HG03520 (cell line): ENCODE results near the gene NOS1AP.

Source experiments
- ATAC-seq: cut with Tn5 transposase; IDR thresholded peaks from one replicate; pipeline ENCODE4 v1.9.1; 2021; ENCODE audit warnings: mild to moderate bottlenecking, moderate library complexity; ENCODE audit not compliant: unreplicated experiment

The NOS1AP gene

DNA sequence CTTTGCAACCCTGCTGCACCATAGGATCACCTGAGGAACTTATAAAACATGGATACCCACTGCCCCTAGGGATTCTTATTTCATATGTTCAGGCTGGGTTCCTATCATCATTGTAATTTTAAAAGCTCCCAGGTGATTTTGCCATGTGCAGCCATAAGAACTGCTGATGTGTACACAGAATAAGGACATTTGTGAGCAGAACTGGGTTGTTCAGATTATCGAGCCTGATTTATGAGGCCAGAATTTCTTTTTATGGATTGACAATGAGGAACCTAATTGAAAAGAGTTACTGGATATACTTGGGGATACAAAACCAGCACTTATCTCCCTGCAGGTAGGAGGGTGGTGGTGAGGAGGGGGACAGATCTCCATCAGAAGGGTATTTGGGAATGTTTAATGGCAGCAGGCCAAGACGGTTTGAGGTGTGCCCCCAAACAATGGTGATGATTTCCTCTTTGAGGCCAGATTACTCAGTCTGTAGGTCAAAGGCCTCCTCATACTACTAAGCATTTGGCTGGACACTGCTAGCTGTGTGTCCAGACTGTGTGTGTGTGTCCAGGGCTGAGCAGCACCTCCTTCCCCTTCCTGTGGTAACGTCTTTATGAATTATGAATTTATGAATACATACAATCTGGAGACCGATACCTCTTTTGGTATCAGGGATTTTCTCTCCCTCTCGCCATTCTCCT is 18.9 kb downstream of the NOS1AP start:
- no peak for ATAC-seq

DNA sequence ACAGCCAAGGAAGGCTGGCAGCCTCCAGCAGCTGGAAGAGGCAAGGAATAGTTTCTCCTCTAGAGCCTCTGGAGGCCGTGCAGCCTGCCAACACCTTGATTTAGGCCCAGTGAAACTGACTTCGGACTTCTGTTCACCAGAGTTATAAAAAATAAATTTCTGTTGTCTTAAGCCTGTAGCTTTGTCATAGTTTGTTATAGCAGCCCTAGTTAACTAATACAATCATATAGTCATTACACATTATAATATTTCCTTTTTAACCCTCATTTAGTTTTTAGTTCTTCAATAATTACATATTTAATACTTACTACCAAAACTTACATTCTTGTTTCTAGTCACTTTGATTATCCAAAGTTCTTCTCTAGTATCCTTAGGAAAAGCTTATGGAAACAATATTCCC is 20.3 kb downstream of the NOS1AP start:
- ATAC-seq: no peak

DNA sequence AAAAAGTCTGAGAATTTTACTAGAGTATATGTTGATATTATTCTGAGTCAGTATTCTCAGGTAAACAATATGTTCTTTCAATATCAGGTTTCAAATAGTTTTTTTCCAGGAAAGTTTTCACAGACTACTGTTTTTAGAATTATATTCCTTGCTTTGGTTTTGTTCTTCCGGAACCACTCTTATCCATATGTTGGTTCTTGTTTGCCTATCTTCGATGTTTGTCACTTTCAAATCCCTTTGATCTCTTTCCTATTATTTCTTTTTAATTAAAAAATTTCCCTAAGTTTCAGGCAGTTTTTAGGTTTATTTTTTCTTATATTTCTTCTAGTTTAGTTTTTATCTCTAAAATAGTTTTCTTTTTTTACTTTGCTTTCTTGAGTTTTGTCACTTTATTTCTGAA is 20.9 kb downstream of the NOS1AP start:
- no peak for ATAC-seq

DNA sequence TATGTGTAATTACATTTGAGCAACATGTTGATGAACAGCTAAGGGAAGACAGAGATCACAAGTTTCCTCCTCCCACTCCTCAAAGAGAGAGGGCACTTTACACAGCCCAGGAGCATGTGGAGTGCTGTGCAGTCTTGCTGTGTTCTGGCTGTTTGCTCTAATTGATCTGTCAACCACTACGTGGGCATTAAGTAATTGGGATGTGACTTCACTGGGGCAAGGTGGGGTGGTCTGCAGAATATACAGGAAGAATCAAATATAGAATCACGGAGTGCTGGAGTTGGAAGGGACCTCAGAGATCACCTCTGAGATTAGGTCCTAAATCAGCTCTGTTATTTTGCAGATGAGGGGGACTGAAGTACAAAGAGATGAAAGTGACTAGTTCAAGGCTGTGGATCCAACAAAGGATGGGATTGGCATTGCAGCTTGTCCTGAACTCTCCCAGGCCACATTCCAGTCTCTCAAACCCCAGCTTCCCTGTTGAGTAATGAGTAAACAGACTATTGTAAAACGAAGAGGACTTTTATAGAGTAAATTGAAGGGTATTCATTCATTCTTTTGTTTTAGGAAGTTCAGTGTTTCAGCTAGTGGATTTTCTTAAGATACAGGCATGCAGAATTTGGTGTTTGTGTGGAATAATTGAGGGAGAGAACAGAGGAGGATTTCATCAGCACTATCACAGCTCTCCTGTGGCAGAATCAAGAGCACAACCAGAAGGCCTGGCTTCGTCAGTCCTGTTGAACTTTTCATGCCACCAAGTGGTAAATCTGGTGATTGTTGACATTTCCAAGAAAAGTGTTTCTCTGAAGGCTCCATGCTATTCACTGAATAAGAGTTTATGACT is 22.4 kb downstream of the NOS1AP start:
- ATAC-seq: no peak

DNA sequence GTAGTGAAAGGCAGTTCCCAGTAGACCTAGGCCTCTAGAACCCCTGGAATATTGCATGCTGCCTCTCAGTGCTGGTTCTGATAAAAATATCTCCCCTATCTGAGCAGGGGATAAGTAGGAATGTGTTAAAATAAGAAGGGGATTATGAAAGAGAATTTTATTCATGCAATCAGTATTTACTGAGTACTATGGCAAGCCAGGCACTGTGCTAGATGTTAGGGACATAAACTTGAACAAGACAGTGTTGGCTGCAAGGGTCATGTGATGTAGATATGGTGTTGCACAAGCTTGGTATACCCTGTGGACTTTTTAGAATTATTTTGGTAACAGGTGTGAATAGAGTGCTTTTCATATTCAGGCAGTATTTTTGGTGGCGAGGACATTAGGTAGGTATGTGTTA is 23.6 kb downstream of the NOS1AP start:
- ATAC-seq: no peak

DNA sequence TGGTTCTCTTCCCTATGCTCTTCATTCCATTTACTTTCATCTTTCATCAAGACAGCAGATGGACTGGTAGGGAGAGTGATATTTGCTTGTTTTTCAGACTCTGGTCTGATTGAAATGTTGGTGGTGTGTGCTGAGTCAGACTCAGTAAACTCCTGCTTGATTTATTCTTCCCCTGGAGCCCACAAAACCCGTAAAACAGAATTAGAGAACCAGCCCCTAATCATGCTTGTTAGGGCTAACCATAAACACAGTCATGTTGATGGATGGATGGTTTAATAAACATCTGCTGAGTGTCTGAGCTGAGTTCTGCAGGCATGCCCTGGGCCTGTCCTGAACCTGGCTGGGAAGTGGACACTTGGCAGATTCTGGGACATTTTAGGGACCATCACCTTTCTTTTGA is 24.8 kb downstream of the NOS1AP start:
- ATAC-seq: no peak

DNA sequence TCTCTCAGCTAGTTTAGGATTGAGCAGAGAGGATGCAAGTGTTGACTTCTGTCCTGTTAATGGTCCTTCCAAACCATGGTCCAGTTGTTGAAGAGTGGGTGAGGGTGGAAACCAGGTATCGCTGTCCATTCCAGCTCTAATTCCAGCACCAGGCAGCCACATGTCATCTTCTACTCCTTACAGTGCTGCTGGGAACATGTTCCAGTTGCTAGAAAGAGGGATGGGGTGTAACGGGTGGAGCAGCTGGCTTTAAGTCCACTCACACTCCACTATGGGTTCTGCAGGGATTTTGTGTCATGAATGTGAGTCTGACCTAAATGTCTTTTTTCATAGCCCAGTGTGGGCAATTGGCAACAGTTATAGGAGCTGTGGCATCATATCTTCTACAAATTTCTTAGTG is 25.2 kb downstream of the NOS1AP start:
- no peak for ATAC-seq

DNA sequence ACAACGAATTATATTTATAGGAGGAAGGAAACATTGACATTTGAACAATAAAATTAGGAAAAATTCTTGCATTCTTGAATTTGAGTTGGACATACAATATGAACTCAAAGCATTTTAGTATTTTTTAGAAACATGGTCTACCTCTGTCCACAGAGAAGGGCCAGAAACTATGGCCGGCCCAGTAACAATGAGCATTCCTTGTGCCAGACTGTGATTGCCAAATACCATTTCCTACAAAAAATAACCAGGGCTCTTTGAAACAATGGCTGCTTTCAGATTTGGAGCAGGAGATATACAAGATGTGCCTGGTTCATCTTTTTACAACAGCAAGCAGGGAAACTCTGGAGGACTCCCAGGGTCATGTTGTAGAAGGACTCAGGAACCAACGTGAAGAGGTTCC is 38.4 kb downstream of the NOS1AP start:
- no peak for ATAC-seq

DNA sequence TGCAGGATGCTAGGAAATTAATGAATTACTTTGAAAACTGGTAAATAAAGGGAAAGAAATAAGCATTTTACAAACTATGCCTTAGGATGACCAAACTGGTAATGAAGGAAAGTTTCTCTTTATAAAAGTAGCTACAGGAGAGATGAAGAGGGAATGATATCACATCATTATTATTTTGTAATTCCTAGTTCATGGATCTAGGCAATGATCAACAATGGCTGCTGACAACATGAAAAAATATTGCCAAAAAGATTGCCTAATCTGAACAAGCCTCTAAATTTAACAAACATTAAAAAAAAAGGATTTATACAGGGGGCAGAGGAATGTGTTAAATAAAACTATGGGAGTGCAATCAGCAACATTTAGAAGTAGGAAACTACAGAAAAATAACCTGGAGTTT is 38.9 kb downstream of the NOS1AP start:
- no peak for ATAC-seq

DNA sequence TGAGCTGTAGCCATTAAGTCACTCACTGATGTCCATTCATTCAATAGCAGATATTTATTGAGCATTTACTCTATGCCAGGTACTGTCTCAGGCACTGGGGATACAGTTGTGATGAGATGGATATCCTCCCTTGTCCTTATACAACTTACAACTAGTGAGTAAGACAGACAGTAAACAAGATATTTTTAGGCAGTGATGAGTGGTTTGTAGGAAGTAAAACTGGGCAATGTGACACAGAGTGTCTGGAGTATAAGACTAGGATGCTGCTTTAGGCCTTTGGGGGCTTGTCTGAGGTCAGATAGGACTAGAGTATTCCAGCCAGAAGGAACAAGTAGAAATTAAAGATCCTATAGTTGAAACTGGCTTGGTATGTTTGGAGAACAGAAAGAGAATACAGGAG is 41.4 kb downstream of the NOS1AP start:
- ATAC-seq: no peak

DNA sequence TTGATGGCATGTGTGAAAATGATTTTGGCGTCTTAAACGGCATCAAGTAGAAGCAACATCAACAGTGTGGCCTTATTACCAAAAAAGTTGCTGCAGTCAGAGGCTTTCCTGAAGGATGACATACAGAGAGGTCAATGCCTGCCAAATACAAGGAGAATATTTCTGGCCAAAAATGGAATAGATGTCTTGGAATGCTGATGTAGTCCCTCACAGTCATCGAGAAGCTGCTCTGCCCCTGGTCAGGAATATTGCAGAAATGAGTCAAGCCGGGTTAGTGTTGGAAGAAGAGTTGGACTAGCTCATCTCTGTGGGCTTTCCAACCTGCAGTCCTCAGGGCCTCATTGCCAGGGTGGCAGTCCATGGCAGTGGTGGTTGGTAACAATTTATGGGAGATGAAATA is 42.1 kb downstream of the NOS1AP start:
- no peak for ATAC-seq

DNA sequence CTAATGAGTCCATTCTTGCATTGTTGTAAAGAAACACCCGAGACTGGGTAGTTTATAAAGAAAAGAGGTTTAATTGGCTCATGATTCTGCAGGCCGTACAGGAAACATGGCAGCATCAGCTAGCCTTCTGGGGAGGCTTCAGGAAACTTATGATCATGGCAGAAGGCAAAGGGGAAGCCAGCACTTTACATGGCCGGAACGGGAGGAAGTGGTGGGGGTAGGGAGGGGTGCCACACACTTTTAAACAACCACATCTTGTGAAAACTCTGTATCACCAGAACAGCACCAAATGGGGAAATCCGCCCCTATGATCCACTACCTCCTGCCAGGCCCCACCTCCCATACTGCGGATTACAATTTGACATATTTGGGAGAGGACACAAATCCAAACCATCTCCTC is 43.9 kb downstream of the NOS1AP start:
- no peak for ATAC-seq

DNA sequence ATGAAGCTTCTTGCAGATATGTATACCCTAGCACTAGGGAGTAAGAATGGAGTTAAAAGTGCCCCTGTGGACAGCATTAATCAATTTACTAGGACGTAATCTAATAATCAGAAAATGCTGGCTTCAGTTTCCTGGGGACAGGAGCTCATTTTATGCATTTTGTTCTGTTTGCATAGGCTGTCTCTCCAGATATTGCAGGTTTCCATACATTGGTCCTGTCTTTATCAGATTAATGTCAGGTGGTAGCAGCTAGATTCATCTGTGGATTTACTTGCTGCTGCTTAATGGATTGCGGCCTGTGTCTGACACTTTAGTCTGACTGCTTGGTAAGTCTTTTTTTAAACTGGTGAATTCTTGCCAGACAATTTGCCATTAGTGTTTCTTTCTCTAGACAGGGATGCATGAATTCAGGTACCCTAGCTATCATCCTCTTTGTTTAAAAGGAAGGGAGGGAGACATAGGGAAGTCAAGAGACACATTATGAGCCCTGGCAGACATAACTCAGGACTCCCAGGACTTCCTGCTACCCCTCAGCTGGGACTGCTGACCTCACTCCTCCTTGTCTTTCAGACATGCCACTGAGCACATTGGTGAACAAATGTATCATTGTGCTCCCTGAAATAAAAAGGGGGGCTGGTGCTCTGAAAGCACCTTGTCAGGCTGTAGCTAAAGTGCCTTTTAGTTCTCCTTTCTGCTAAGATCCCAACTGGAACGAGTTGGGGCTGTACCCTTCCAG is 47.7 kb downstream of the NOS1AP start:
- no peak for ATAC-seq

DNA sequence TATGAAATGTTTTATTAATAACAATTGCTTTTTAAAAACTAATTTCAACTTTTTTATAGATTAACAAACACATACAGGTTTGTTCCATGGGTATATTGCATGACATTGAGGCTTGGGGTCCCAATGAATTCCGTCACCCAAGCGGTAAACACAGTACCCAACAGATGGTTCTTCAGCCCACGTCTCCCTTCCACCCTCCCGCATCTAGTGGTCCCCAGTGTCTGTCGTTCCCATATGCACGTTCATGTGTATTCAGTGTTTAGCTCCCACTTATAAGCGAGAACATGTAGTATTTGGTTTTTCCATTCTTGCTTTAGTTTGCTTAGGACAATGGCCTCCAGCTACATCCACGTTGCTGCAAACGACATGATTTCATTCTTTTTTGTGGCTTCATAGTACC is 48.6 kb downstream of the NOS1AP start:
- no peak for ATAC-seq

DNA sequence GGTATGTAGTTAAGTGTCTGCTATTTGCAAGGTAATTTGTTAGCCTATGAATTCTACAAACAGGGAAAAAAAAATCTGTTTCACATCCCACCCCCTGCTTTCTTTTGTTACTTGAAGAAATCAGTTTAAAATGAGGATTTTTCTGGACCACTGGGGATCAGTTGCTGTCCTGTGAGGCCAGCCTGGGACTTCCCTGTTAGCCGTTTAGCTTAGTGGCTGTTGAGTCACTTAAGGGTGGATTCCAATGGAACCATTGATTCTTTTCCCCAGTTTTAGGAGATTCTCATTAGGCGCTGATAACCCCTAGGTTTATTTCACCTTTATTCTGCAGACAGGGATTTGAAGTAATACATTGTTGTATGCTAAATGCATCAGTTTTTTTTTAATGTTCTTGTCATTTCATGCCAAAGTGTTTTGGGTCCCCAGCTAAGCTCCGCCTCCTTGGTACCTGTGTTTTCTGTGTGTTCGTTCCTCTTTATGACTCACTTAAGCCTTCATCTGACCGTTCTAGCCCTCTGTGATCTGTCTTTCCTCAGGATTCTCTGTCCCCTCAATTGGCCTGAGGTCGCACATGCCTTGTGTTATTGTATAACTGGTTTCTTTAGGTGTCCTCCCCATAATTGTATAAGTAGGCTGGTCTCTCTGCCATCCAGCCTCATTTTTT is 59.3 kb downstream of the NOS1AP start:
- ATAC-seq: no peak

DNA sequence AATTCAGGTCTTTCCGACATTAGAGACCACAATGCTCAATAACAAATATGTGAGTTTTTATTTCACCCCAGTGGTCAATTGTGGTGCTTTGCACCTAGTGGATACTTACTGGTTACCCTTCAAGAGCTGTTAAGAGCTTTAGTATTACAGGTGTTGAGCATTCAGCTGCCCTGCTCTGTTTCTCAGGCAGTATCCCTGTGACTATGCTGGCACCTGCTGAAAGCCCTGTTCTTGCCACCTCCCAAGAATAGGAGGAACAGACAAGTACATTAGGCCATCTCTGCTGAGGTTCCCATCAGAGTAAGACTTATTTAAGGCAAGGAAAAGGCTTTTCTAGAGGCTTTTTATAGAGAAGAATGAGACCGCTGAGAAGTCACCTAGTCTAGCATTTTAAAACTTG is 60.8 kb downstream of the NOS1AP start:
- no peak for ATAC-seq

DNA sequence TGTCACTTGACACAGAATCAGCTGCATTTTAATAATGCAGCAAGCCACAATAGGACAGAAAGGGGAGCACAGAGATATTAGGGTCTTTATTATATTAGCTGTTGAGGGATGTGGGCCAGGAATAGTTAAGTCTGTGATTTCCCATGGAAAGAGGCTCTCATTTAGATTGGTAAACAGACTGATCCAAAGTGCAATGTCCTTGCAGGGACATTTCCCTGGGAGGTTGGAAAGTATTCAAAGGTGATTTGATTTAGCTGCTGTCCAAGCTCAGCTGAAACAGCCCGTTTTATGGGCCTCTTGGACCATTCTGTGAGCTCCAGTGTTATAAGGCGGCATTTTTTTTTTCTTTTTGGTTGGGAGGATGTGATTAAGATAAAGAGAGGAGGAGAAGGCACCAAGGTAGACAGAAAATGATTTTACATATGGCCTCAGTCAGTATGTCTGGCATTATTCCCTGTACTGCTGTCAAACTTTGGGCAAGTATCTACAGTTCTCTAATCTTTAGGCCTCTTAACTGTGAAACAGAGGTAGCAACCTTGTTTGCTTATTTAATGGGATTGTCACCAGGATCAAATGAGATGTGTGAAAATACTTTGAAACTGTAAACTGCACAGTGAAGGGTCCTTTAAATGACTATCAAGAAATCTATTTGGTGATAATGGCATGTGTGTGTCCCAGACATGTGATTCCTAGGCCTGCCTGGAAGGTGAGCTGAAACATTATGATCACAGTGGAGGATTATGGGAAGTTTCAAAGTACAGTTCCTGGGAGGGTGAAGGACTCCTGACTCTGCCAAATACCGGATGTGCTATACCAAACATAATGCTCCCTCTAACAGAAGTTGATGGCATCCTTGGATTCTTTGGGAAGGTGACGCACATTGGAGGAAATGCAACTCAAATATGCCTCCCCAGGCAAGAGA is 62.2 kb downstream of the NOS1AP start:
- no peak for ATAC-seq

DNA sequence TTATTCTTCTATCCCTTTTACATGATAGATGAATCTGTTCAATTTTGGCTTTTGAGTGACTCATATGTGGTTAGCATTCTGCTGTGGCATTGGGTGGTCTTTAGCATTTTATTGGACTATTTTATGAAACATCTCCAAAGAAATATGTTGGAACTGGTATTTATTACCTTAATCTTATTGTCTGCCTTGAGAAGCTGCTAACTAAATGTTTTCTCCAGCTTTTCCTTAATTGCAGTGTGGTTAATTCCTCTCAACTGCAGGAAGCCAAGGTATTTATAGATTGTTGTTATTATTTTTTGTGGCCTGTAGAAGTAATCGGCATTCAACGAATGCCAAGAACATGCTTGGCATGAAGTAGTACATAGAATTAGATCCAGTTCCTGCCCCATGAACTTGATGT is 64.1 kb downstream of the NOS1AP start:
- ATAC-seq: no peak

DNA sequence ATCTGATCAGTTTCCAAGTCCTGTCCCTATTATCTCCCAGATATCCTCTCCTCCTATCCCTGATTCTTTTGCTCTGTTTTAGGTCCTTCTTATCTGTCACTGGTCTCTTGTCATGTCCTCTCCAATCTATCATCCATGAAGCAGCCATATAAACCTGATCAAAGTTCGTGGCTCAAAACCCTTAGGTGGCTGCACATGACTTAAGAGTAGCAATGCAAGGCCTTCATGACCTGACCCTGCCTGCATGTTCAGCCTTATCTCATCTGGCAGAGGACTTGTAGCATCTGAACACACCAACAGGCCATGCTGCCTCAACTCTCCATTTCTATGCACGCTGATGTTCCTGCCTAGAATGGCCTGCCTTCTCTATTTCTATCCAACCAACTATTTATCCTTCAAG is 65.2 kb downstream of the NOS1AP start:
- no peak for ATAC-seq

DNA sequence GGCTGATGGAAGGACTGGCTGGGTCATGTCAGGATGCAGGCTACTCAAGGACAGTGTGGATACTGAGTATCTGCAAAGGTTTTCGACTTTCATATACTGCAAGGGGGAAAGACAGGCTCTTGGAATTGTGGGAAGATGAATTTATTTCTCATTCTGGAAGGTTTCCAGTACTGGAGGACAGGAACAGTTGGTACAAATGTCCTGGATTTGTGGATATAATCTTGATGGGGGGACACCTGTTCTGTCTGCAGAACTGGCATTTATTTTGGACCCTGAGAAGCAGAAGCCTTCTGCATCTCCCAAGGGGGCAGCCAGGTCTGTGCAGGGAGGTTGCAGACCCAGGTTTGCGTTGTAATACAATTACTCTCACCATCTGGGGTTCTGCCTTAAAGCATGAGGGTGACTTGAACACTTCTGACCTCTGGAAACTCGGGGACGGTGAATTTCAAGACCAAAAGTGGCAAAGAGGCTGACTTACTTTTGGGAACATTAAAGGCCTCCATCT is 65.8 kb downstream of the NOS1AP start:
- no peak for ATAC-seq
